ENCODE data around the gene NADK2. TPM values are rescaled to one million over a fixed set of nuclear protein-coding genes. Genes with fewer than 3 reads are reported as not detected.

NADK2 gene
- total RNA-seq, 2 donors from 2014 or later = 21.6 to 37.9 TPM

- H3K36me3 ChIP-seq = peaks cover 0 to 4% of the 10 kb centered on the region in 2 donors
- no peaks in the 10 kb centered on the region for H3K9me3 ChIP-seq
- H3K4me3 ChIP-seq = no peak overlapping the region
- H3K27ac ChIP-seq = no peak overlapping the region
- TF ChIP-seq POLR2A (IDR thresholded peaks at IDR 0.05) (no peak), POLR2AphosphoS5 (IDR thresholded peaks at IDR 0.05) (no peak), CTCF (IDR thresholded peaks at IDR 0.05) (no peak)
- no peaks in the 10 kb centered on the region for H3K4me1 ChIP-seq (replicated peaks)
- 78% methylated on average over 9 of the region's 9 CpGs for WGBS
- DNase-seq (ENCODE audit: low spot score) = no peak
- intact Hi-C loops (cut with DNase I) = no loop called here
- H3K27me3 ChIP-seq (replicated peaks; ENCODE audit: insufficient read depth) = no peaks in the 10 kb centered on the region
Observed at GRCh38 chr5:36162810-36163486, 78.8 kb downstream of the NADK2 start.

- Histone ChIP-seq H3K4me1 (replicated peaks) (no peaks in the 10 kb centered on the region), H3K27me3 (replicated peaks; ENCODE audit: insufficient read depth) (no peaks in the 10 kb centered on the region), H3K27ac (no peak overlapping the region), H3K9me3 (no peaks in the 10 kb centered on the region), H3K36me3 (peaks cover 0 to 4% of the 10 kb centered on the region in 2 donors), H3K4me3 (no peak overlapping the region)
- intact Hi-C loops (cut with DNase I) = no loop called here
- TF ChIP-seq POLR2A (IDR thresholded peaks at IDR 0.05) (no peak), CTCF (IDR thresholded peaks at IDR 0.05) (no peak), POLR2AphosphoS5 (IDR thresholded peaks at IDR 0.05) (no peak)
- DNase-seq (ENCODE audit: low spot score) = no peak
- WGBS = 86% methylated on average over 4 of the region's 4 CpGs
Observed at GRCh38 chr5:36161361-36161760, 80.4 kb downstream of the NADK2 start.

- H3K4me1 ChIP-seq (replicated peaks) = no peaks in the 10 kb centered on the region
- WGBS = 82% methylated on average over 3 of the region's 3 CpGs
- peaks cover 0 to 4% of the 10 kb centered on the region in 2 donors for H3K36me3 ChIP-seq
- no peak overlapping the region for H3K4me3 ChIP-seq
- intact Hi-C loops (cut with DNase I) = no loop called here
- TF ChIP-seq CTCF (IDR thresholded peaks at IDR 0.05) (no peak), POLR2AphosphoS5 (IDR thresholded peaks at IDR 0.05) (no peak), POLR2A (IDR thresholded peaks at IDR 0.05) (no peak)
- H3K27ac ChIP-seq = no peak overlapping the region
- no peaks in the 10 kb centered on the region for H3K27me3 ChIP-seq (replicated peaks; ENCODE audit: insufficient read depth)
- no peaks in the 10 kb centered on the region for H3K9me3 ChIP-seq
- DNase-seq (ENCODE audit: low spot score) = no peak
Observed at GRCh38 chr5:36160617-36161016, 81.1 kb downstream of the NADK2 start.

GRCh38 chr5:36158144-36158543, 83.6 kb downstream of the NADK2 start:
- intact Hi-C loops (cut with DNase I) = no loop called here
- no peaks in the 10 kb centered on the region for H3K4me1 ChIP-seq (replicated peaks)
- WGBS = 88% methylated on average over 2 of the region's 2 CpGs
- H3K9me3 ChIP-seq = no peaks in the 10 kb centered on the region
- no peak overlapping the region for H3K4me3 ChIP-seq
- TF ChIP-seq CTCF (IDR thresholded peaks at IDR 0.05) = no peak
- TF ChIP-seq POLR2A (IDR thresholded peaks at IDR 0.05) = no peak
- TF ChIP-seq POLR2AphosphoS5 (IDR thresholded peaks at IDR 0.05) = no peak
- H3K36me3 ChIP-seq = peaks cover 0 to 4% of the 10 kb centered on the region in 2 donors
- DNase-seq (ENCODE audit: low spot score) = no peak
- H3K27ac ChIP-seq = no peak overlapping the region
- no peaks in the 10 kb centered on the region for H3K27me3 ChIP-seq (replicated peaks; ENCODE audit: insufficient read depth)

- DNase-seq (ENCODE audit: low spot score) = no peak
- Histone ChIP-seq H3K36me3 (peaks cover 0 to 4% of the 10 kb centered on the region in 2 donors), H3K4me1 (replicated peaks) (no peaks in the 10 kb centered on the region), H3K27me3 (replicated peaks; ENCODE audit: insufficient read depth) (no peaks in the 10 kb centered on the region), H3K27ac (no peak overlapping the region), H3K4me3 (no peak overlapping the region), H3K9me3 (no peaks in the 10 kb centered on the region)
- TF ChIP-seq CTCF (IDR thresholded peaks at IDR 0.05) (no peak), POLR2A (IDR thresholded peaks at IDR 0.05) (no peak), POLR2AphosphoS5 (IDR thresholded peaks at IDR 0.05) (no peak)
- intact Hi-C loops (cut with DNase I) = no loop called here
- WGBS = 62% methylated on average over 1 of the region's 1 CpG
Observed at GRCh38 chr5:36156619-36157018, 85.1 kb downstream of the NADK2 start.
